Transverse colon (tissue), 3 donors: ENCODE data around the gene CENPC.

Experiments used
- CTCF ChIP-seq, 5 experiments: fragments of 200-600 bp in 3 of 5; fragments of 450-650 bp in 2 of 5; sonication (generic) in 3 of 5; IDR thresholded peaks; 1 replicate in 2 of 5; 2 replicates in 3 of 5; pipeline ENCODE4 v1.5.1; 2016 to 2017; ENCODE audit warnings: antibody characterized with exemption in 5 of 5, inconsistent platforms in 3 of 5, mild to moderate bottlenecking in 2 of 5, moderate library complexity in 1 of 5
- EP300 ChIP-seq: sonication (generic); formaldehyde crosslinking; IDR thresholded peaks from one replicate; pipeline ENCODE4 v1.6.1; 2017; ENCODE audit warnings: antibody characterized with exemption, low read depth

GRCh38 chr4:67480810-67481209 is 64.5 kb downstream of the CENPC start:
- no peak for TF ChIP-seq EP300
- TF ChIP-seq CTCF (IDR thresholded peaks at IDR 0.05): no peak
